ENCODE measurements around the gene GALNTL6. TPM values are rescaled to one million over a fixed set of nuclear protein-coding genes. Genes with fewer than 3 reads are reported as not detected.
A peak's percentile ranks its signal among the peaks of the same experiment; 100 is the strongest.

The GALNTL6 gene
- total RNA-seq, 1 donor from 2014 or later = not detected

DNA sequence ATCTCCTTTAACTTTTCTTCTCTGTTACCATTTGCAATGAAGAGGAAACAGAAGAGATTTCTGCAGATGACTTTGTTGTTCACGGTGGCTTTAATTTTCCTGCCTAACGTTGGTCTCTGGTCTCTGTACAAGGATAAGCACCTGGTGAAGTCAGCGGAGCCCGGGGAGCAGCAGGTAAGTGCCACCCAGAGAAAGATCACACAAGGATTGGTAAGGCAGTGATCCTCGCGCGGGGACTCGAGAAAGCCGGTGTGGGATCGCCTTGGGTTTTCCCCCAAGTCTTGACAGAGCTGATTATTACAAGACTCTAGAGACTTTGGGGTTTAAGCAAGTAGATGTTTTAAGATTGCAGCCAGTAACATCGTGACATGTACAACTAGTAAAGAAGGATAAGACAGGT, 1.3 kb downstream of the GALNTL6 start:
- intact Hi-C loops (cut with micrococcal nuclease) = no loop called here
- Histone ChIP-seq H3K4me3 (no peak overlapping the region), H3K27me3 (ENCODE audit: low read depth) (peaks cover 66% of the 10 kb centered on the region), H3K36me3 (no peaks in the 10 kb centered on the region), H3K9me3 (replicated peaks) (no peaks in the 10 kb centered on the region), H3K4me1 (peaks cover 18% of the 10 kb centered on the region), H3K27ac (replicated peaks) (no peak overlapping the region)
- DNase-seq = no peak
- TF ChIP-seq, protein P1, sequence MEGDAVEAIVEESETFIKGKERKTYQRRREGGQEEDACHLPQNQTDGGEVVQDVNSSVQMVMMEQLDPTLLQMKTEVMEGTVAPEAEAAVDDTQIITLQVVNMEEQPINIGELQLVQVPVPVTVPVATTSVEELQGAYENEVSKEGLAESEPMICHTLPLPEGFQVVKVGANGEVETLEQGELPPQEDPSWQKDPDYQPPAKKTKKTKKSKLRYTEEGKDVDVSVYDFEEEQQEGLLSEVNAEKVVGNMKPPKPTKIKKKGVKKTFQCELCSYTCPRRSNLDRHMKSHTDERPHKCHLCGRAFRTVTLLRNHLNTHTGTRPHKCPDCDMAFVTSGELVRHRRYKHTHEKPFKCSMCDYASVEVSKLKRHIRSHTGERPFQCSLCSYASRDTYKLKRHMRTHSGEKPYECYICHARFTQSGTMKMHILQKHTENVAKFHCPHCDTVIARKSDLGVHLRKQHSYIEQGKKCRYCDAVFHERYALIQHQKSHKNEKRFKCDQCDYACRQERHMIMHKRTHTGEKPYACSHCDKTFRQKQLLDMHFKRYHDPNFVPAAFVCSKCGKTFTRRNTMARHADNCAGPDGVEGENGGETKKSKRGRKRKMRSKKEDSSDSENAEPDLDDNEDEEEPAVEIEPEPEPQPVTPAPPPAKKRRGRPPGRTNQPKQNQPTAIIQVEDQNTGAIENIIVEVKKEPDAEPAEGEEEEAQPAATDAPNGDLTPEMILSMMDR (IDR thresholded peaks at IDR 0.05; ENCODE audit: borderline replicate concordance) = no peak

DNA sequence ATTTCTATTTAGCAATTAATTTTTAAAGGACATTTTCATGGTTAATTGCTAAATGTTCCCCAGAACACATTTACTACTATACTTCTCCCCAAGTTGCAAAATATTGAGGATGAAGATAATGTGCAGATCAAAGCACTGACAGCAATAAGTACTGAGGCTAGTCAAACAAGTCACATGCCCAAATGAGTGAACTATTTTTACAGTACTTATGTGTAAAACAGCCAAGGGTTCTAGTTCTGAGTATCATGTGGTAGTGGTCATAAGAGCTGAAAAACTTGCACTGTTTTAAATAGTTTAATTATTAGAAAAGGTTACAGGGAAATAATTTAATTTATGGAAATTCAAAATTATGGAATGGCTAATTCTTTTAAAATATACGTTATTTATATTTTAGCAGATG, 3.8 kb downstream of the GALNTL6 start:
- DNase-seq = no peak
- TF ChIP-seq, protein P1 (IDR thresholded peaks at IDR 0.05; ENCODE audit: borderline replicate concordance) = no peak
- peaks cover 50% of the 10 kb centered on the region for H3K27me3 ChIP-seq (ENCODE audit: low read depth)
- H3K27ac ChIP-seq (replicated peaks) = no peak overlapping the region
- no peak overlapping the region for H3K4me3 ChIP-seq
- no peaks in the 10 kb centered on the region for H3K36me3 ChIP-seq
- peaks cover 18% of the 10 kb centered on the region for H3K4me1 ChIP-seq
- H3K9me3 ChIP-seq (replicated peaks) = no peaks in the 10 kb centered on the region
- intact Hi-C loops (cut with micrococcal nuclease) = no loop called here

DNA sequence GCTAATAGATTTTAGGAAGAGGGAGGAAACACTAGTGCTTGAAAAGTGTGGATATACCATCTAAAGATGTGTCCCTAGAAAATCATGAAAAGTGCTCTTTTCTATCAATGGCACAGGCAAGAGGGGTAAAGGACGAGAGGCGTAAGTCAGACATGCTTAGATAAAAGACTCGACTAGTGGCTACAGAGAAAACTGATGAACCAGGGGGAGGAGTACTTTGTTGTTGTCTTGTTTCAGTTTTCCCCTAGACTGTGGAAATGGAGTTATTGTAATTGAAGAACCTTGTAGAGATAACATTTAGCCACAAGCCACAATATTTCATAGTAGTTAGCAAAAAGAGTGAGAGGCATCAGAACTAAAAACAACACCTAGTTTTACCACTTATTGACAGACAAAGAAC, 21.4 kb downstream of the GALNTL6 start:
- DNase-seq = no peak
- Histone ChIP-seq H3K27ac (replicated peaks) (no peak overlapping the region), H3K4me3 (no peak overlapping the region), H3K9me3 (replicated peaks) (no peaks in the 10 kb centered on the region), H3K4me1 (no peaks in the 10 kb centered on the region), H3K27me3 (ENCODE audit: low read depth) (no peaks in the 10 kb centered on the region), H3K36me3 (no peaks in the 10 kb centered on the region)
- intact Hi-C loops (cut with micrococcal nuclease) = no loop called here
- TF ChIP-seq, protein P1 (IDR thresholded peaks at IDR 0.05; ENCODE audit: borderline replicate concordance) = no peak

DNA sequence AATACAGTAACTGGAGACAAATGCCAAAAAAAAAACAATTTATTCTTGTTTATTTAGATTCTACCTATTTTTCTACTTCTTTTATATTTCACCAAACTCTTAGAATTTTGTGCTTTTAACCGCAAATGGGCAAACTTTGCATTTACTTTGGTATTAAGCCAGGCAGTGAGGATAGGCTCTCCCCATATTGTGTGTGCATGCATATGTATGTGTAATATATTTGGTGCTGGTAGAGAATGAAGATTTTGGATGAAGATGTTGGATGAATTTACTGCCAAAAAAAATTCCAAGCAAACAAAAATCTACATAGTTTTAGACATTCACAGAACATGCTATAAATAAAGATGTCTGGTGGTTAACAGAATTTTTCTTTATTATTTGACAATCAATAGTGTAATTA, 30.3 kb downstream of the GALNTL6 start:
- H3K4me1 ChIP-seq = no peaks in the 10 kb centered on the region
- H3K9me3 ChIP-seq (replicated peaks) = no peaks in the 10 kb centered on the region
- no peaks in the 10 kb centered on the region for H3K27me3 ChIP-seq (ENCODE audit: low read depth)
- H3K27ac ChIP-seq (replicated peaks) = no peak overlapping the region
- no peak overlapping the region for H3K4me3 ChIP-seq
- no peaks in the 10 kb centered on the region for H3K36me3 ChIP-seq
- TF ChIP-seq, protein P1 (IDR thresholded peaks at IDR 0.05; ENCODE audit: borderline replicate concordance) = no peak
- no peak for DNase-seq
- intact Hi-C loops (cut with micrococcal nuclease) = no loop called here

DNA sequence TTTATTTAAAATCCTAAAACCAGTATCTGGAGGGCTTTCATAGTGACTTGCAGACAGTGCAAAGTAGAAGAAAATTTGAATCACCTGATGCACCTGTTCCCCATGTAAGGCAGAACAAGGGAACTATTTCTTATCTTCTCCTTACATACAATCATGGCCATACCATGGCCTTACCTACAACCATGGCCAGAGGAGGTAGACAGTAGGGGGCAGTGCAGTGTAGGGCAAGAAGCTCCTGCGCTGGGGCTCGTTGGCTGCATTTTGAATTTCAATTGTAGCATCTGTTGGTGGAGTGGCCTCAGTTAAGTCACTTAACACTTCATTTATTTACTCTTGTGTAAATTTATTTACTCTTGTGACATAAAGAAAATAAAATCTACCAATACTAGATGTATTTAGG, 33.0 kb downstream of the GALNTL6 start:
- H3K4me1 ChIP-seq = no peaks in the 10 kb centered on the region
- no peaks in the 10 kb centered on the region for H3K36me3 ChIP-seq
- DNase-seq = no peak
- H3K9me3 ChIP-seq (replicated peaks) = no peaks in the 10 kb centered on the region
- no peak overlapping the region for H3K4me3 ChIP-seq
- intact Hi-C loops (cut with micrococcal nuclease) = no loop called here
- H3K27me3 ChIP-seq (ENCODE audit: low read depth) = no peaks in the 10 kb centered on the region
- TF ChIP-seq, protein P1 (IDR thresholded peaks at IDR 0.05; ENCODE audit: borderline replicate concordance) = peak; percentile 50
- H3K27ac ChIP-seq (replicated peaks) = no peak overlapping the region

DNA sequence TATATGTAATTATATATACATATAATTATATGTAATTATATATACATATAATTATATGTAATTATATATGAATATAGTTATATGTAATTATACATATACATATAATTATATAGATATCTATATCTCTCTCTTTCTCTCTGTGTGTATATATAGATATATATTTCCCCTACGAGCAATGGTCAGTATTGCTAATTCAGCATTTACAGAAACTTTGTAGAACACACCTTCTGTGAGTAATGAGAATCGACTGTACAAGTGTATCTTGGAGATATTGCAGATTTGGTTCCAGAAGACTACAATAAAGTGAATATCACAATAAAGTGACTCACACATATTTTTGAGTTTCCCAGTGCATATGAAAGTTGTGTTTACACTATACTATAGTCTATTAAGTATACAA, 33.7 kb downstream of the GALNTL6 start:
- Histone ChIP-seq H3K36me3 (no peaks in the 10 kb centered on the region), H3K4me1 (no peaks in the 10 kb centered on the region), H3K27me3 (ENCODE audit: low read depth) (no peaks in the 10 kb centered on the region), H3K27ac (replicated peaks) (no peak overlapping the region), H3K4me3 (no peak overlapping the region), H3K9me3 (replicated peaks) (no peaks in the 10 kb centered on the region)
- intact Hi-C loops (cut with micrococcal nuclease) = no loop called here
- no peak for DNase-seq
- TF ChIP-seq, protein P1 (IDR thresholded peaks at IDR 0.05; ENCODE audit: borderline replicate concordance) = no peak

Measured in left ventricle myocardium inferior (tissue), 1 donor.